ENCODE measurements around the gene EED.
"Not testable (repeated sequence)": the region's sequence is repeated elsewhere in the genome, so short reads cannot be mapped to it uniquely, and the experiment has no call there.

The EED gene

GRCh38 chr11:86292912-86293616, 48.5 kb downstream of the EED start:
- DNase-seq = peak in 2 of 5 donors; percentile 10 to 92

GRCh38 chr11:86294026-86294425, 49.5 kb downstream of the EED start:
- no peak for DNase-seq

- no peak for DNase-seq
These were observed 57.2 kb downstream of the EED start for GRCh38 chr11:86301742-86302091.

DNA sequence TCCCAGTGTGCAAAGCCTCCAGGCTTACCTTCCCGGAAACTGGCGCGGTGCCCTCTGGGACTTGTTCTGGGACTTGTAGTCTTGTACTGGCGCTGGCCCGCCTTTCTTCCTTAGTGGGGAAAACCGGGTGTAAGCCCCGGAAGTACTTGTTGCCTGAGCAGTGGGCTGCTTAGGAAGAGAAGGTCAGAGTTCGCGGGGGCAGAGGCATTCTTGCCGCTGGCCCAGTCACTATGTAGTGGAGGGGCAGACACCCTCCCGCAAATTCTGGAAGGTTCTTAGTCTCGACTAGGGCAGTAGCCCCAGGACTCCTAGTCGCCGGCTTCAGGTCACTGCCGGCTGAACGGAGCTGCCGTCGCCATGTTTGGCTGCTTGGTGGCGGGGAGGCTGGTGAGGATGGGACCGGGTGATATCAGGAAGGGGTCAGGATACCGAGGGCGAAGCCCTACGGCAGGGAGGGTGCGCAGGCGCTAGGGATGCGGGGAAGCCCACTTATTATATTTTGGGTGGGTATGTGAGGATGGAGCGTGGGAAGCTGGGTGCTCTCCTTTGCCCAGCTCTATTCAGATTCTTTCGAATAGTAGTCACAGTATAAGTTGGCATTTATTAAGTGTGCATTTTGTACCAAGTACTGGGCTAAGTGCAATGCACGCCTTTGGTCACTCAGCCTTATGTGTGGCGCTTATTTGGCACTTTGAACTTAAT, 57.7 kb downstream of the EED start, which contains the start of gene HIKESHI:
HIKESHI (plus strand) TSS at position 149 of the 702 bp plus-strand sequence; CDS start at position 358, 209 bp downstream.
- DNase-seq = peak; percentile 81 to 91 (median 86)

GRCh38 chr11:86303257-86303656, 58.7 kb downstream of the EED start:
- no peak for DNase-seq

- not testable (repeated sequence) for DNase-seq
These were observed 64.2 kb downstream of the EED start for GRCh38 chr11:86308710-86309109.

- DNase-seq = no peak
These were observed 69.2 kb downstream of the EED start for GRCh38 chr11:86313793-86314192.

- DNase-seq = no peak
These were observed 70.1 kb downstream of the EED start for GRCh38 chr11:86314636-86315035.

Data from T-helper 1 cell (primary cell).